ENCODE results near the gene PAFAH1B1. TPM values are rescaled to one million over a fixed set of nuclear protein-coding genes. Genes with fewer than 3 reads are reported as not detected.
"Not testable (repeated sequence)": the region's sequence is repeated elsewhere in the genome, so short reads cannot be mapped to it uniquely, and the experiment has no call there.

Gene PAFAH1B1
- total RNA-seq, 2 experiments from 2014 or later = 170 to 173 TPM

DNA sequence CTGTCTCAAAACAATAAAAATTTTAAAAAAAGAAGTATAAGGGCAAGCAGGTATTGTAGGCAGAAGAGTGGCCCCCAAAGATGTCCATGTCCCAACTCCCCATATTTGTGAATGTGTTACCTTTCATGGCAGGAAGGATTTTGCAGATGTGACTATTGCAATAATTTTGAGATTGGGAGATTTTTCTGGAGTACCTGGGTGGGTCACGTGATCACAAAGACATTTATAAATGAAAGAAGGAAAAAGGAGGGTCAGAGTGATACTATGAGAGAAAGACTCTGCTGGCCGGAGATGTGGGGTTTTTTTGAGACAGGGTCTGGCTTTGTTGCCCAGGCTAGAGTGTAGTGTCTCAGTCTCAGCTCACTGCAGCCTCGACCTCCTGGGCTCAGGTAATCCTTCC, 27.4 kb upstream of the PAFAH1B1 start:
- peaks cover 2% of the 10 kb centered on the region for H3K9me3 Mint-ChIP-seq
- ChIA-PET CTCF (no interaction called here), POLR2A (no interaction called here)
- no peak for DNase-seq
- H3K27me3 Mint-ChIP-seq = peaks cover 3% of the 10 kb centered on the region
- peaks cover 3% of the 10 kb centered on the region for H3K4me1 Mint-ChIP-seq (ENCODE audit: low read depth)
- H3K27ac Mint-ChIP-seq = no peak overlapping the region
- no peaks in the 10 kb centered on the region for H3K36me3 Mint-ChIP-seq
- intact Hi-C loops (cut with micrococcal nuclease) = no loop called here
- H3K4me3 Mint-ChIP-seq = no peak overlapping the region

DNA sequence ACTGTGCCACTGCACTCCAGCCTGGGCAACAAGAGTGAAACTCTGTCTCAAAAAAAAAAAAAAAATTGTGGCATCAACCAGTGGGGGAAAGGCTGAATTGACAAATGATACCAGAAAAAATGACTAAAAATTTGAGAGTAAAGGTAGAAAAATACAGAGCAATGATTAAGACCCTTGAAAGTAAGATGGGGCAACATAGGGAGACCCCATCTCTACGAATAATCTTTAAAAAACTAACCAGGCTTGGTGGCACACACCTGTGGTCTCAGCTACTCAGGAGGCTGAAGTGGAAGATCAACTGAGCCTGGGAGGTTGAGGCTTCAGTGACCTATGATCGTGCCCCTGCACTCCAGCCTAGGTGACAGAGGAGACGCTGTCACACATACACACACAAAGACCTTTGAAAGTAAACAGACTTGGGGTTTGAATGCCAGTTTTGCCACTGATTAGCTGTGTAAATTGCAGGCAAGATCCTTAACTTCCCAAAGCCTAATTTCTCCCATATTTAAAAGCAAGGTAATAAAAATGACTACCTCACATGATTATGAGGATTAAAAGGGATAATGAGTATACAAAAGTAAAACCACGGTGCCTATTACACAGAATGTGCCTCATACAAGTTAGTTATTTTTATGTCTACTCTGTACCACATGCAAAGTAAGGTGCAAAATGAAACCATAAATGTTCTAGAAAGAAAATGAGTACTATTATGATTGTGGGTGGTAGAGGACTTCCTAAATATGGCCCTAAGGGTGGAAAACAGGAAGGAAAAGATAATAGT, 21.7 kb upstream of the PAFAH1B1 start:
- H3K27ac Mint-ChIP-seq = no peak overlapping the region
- H3K36me3 Mint-ChIP-seq = no peaks in the 10 kb centered on the region
- no peaks in the 10 kb centered on the region for H3K9me3 Mint-ChIP-seq
- H3K27me3 Mint-ChIP-seq = no peaks in the 10 kb centered on the region
- intact Hi-C loops (cut with micrococcal nuclease) = no loop called here
- DNase-seq = no peak
- ChIA-PET CTCF (no interaction called here), POLR2A (no interaction called here)
- H3K4me1 Mint-ChIP-seq (ENCODE audit: low read depth) = peaks cover 9% of the 10 kb centered on the region
- no peak overlapping the region for H3K4me3 Mint-ChIP-seq

DNA sequence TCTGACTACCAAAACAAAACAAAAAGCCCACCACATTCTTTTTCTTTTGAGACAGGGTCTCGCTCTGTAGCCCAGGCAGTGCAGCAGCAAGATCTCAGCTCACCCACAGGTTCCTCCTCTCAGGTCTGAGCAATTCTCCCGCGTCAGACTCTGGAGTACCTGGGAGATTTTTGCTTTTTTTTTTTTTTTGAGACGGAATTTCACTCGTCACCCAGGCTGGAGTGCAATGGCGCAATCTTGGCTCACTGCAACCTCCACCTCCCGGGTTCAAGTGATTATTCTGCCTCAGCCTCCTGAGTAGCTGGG, 21.2 kb upstream of the PAFAH1B1 start:
- POLR2A ChIA-PET; H3K4me1 Mint-ChIP-seq (ENCODE audit: low read depth); H3K9me3 Mint-ChIP-seq; CTCF ChIA-PET; DNase-seq; intact Hi-C loops (cut with micrococcal nuclease); H3K27me3 Mint-ChIP-seq; H3K27ac Mint-ChIP-seq; H3K4me3 Mint-ChIP-seq; H3K36me3 Mint-ChIP-seq: not testable (repeated sequence)

DNA sequence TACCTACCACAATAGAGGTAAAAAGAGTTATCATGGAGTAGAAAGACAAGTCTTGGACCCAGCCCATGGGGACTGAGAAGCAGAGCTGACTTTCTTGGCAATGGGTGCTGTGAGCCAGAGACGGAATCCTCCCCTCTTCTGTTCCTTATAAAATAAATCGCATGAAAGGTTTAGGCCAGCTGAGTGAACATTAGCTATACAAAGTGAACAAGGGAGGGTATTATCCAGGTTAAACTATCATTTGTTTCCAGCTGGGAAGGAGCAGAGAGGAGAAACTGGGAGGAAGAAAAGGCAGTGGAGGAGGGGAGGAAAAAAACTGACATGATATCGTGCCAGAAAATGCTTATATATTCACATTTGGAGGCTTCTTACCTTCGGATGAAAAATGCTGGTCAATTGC, 13.3 kb upstream of the PAFAH1B1 start:
- ChIA-PET POLR2A (no interaction called here), CTCF (interaction anchor here (0.8 to 1.0 kb wide), 2 partner anchors 164 kb away, joined by 3 to 6 read pairs; no protein-coding TSS in a partner anchor)
- Mint-ChIP-seq H3K9me3 (no peaks in the 10 kb centered on the region), H3K36me3 (no peaks in the 10 kb centered on the region), H3K27me3 (no peaks in the 10 kb centered on the region), H3K4me1 (ENCODE audit: low read depth) (no peaks in the 10 kb centered on the region), H3K4me3 (no peak overlapping the region), H3K27ac (no peak overlapping the region)
- intact Hi-C loops (cut with micrococcal nuclease) = no loop called here
- no peak for DNase-seq

DNA sequence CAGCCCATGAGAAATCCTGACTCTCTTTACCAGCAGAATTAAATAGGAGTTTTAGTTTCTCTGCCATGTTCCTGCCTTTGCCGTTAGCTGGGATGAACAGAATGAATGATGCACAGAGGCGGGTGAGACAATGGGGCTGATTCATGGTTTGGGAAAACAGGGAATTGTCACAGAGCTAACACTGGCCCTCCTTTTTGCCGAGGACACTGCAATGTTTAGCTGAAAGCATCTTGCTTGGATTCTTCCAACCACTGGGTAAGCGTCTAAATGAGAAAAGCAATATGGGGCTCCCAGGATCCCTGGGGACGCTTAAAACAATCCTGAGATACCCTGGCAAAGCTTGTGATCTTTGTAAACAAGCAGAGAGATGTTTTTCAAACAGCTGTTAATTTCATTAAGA, 12.8 kb upstream of the PAFAH1B1 start:
- intact Hi-C loops (cut with micrococcal nuclease) = no loop called here
- no peaks in the 10 kb centered on the region for H3K4me1 Mint-ChIP-seq (ENCODE audit: low read depth)
- no peak for DNase-seq
- H3K4me3 Mint-ChIP-seq = no peak overlapping the region
- H3K36me3 Mint-ChIP-seq = no peaks in the 10 kb centered on the region
- no peaks in the 10 kb centered on the region for H3K27me3 Mint-ChIP-seq
- no peaks in the 10 kb centered on the region for H3K9me3 Mint-ChIP-seq
- CTCF ChIA-PET = interaction anchor here (1.0 kb wide), 1 partner anchor 165 kb away, joined by 3 read pairs; no protein-coding TSS in a partner anchor
- H3K27ac Mint-ChIP-seq = no peak overlapping the region
- POLR2A ChIA-PET = no interaction called here

DNA sequence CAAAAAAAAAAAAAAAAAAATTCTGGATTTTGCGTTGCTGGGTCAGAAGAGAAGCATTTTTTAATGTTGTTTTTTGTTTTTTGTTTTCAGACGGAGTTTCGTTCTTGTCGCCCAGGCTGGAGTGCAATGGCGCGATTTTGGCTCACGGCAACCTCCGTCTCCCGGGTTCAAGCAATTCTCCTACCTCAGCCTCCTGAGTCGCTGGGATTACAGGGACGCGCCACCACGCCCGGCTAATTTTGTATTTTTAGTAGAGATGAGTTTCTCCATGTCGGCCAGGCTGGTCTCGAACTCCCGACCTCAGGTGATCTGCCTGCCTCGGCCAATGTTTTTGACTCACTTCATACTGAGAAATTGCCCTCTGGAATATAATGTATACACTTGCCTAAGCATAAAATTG, 11.0 kb upstream of the PAFAH1B1 start:
- no peaks in the 10 kb centered on the region for H3K27me3 Mint-ChIP-seq
- no peak overlapping the region for H3K27ac Mint-ChIP-seq
- intact Hi-C loops (cut with micrococcal nuclease) = no loop called here
- no peak for DNase-seq
- ChIA-PET POLR2A (no interaction called here), CTCF (no interaction called here)
- no peaks in the 10 kb centered on the region for H3K9me3 Mint-ChIP-seq
- no peaks in the 10 kb centered on the region for H3K4me1 Mint-ChIP-seq (ENCODE audit: low read depth)
- H3K4me3 Mint-ChIP-seq = no peak overlapping the region
- no peaks in the 10 kb centered on the region for H3K36me3 Mint-ChIP-seq

DNA sequence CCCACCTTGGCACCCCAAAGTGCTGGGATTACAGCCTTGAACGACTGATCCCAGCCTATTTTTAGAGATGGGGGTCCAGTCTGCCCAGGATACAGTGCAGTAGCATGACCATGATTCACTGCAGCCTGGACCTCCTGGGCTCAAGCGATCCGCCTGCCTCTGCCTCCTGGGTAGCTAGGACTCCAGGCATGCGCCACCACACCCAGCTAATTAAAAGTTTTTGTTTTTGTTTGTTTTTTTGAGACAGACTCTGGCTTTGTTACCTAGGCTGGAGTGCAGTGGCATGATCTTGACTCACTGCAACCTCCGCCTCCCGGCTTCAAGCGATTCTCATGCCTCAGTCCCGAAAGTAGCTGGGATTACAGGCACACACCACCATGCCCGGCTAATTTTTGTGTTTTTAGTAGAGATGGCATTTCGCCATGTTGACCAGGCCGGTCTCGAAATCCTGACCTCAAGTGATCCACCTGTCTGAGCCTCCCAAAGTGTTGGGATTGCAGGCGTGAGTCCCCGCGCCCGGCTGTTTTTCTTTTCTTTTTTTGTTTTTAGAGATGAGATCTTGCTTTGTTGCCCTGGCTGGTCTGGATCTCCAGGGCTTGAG, 2.3 kb upstream of the PAFAH1B1 start:
- ChIA-PET CTCF (interaction anchor here (0.7 kb wide), 1 partner anchor 118 kb away, joined by 3 read pairs; no protein-coding TSS in a partner anchor), POLR2A (no interaction called here)
- Mint-ChIP-seq H3K27ac (no peak overlapping the region), H3K9me3 (no peaks in the 10 kb centered on the region), H3K4me1 (ENCODE audit: low read depth) (peaks cover 13% of the 10 kb centered on the region), H3K27me3 (no peaks in the 10 kb centered on the region), H3K4me3 (no peak overlapping the region), H3K36me3 (no peaks in the 10 kb centered on the region)
- no peak for DNase-seq
- intact Hi-C loops (cut with micrococcal nuclease) = loop anchor here (5.0 kb wide), 1 partner anchor 189 kb away; the partner anchor contains the start of gene MNT

DNA sequence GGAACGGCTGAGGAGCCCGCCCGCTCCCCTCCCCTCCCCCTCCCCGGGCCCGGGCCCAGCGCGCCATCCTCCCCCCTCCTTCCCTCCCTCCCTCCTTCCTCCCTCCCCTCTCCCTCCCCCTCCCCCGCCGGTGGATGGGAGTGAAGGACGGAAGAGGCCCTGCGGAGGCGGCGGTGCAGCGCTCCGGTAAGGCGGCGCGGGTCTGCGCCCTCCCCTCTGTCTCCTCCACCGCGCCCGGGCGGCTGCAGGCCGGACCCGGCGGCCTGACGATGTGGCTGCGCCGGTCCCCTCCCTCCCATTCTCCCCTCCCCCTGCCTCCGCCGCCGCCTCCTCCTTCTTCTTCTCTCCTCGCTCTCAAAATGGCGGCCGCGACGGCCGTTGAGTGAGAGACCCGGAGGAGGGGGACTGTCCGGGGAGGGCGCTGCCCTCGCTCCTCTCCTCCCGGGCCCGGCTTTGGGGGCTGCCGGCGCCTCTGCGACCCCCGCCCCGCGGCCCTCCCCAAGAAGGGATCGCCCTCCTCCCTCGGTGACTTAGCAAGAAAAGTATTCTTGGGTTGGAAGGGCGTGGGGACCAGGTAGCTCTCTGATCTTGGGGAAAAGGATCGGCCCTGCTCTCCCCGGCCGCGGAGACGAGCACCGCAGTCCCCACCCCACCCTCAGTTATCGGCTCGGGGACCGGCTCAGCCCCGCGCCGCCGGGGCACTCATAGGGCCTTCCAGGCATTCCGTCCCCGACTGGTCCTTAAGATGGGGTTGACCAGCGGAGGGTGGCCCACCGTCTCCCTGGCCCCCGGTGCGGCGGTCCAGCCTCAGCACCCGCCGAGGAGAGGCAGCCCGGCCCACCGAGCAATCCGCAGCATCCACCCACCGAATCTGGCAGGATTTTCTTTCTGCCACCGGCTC, 617 bp downstream of the PAFAH1B1 start:
- peak; percentile 88 for DNase-seq
- Mint-ChIP-seq H3K27me3 (no peaks in the 10 kb centered on the region), H3K27ac (peak overlapping the region; percentile 83), H3K9me3 (no peaks in the 10 kb centered on the region), H3K4me1 (ENCODE audit: low read depth) (peaks cover 36% of the 10 kb centered on the region), H3K4me3 (peak overlapping the region; percentile 91), H3K36me3 (peaks cover 6% of the 10 kb centered on the region)
- CTCF ChIA-PET = interaction anchor here (0.9 to 2.9 kb wide), 4 partner anchors 26 to 455 kb away, joined by 3 to 13 read pairs (median 6); no protein-coding TSS in a partner anchor
- POLR2A ChIA-PET = interaction anchor here (1.2 to 1.6 kb wide), 4 partner anchors 59 to 200 kb away, joined by 3 to 18 read pairs (median 4); partner anchors contain the start of gene METTL16
- intact Hi-C loops (cut with micrococcal nuclease) = loop anchor here (2.0 to 5.0 kb wide), 3 partner anchors 81 to 192 kb away; partner anchors contain the start of genes METTL16 and MNT

DNA sequence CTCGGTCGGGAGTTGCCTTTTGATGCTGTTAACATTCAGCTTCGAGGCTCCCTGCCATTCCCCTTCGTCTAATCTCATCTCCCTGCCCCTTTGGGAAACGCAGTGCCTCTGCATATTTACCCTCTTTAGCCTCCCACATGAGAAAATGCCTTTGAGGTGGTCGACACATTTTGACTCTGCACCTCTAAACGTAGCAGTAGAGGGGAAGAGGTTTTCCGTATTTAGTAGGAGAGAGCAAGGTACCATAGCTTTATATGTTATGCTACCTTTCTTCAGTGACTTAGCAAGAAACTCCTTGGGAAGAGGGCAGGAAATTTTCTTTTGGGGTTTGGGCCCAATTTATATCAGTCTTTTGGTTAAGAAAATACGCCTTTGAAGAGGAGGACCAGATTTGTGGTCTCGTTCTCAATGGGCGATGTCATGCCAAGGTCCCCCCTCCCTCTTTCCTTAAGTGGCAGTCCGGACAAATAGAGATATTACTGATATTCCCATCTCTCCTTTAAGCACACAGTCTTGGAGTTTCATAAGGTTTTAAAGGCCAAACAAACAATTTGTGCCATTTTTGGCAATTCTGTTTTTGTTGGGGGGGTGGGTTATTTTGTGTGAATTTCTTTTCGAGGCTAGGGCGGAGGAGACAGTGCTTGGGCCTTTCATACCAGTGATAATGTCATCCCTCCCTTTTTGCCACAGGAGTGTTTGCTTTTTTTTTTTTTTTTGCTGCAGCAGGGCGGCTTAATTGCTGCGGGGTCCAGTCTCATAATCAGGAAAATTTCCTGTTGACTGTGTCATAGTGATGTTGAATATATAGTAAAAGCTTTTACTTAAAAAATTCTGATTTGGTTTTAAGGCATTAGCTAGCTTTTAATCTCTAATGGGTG, 1.5 kb downstream of the PAFAH1B1 start:
- Mint-ChIP-seq H3K27me3 (no peaks in the 10 kb centered on the region), H3K36me3 (peaks cover 9% of the 10 kb centered on the region), H3K27ac (peak overlapping the region; percentile 83), H3K4me3 (peak overlapping the region; percentile 91), H3K9me3 (no peaks in the 10 kb centered on the region), H3K4me1 (ENCODE audit: low read depth) (peaks cover 42% of the 10 kb centered on the region)
- no peak for DNase-seq
- POLR2A ChIA-PET = interaction anchor here (0.6 kb wide), 1 partner anchor 1062 kb away, joined by 5 read pairs; no protein-coding TSS in a partner anchor
- intact Hi-C loops (cut with micrococcal nuclease) = loop anchor here (2.0 to 5.0 kb wide), 2 partner anchors 80 to 193 kb away; partner anchors contain the start of gene MNT
- CTCF ChIA-PET = interaction anchor here (2.9 kb wide), 1 partner anchor 179 kb away, joined by 13 read pairs; no protein-coding TSS in a partner anchor

DNA sequence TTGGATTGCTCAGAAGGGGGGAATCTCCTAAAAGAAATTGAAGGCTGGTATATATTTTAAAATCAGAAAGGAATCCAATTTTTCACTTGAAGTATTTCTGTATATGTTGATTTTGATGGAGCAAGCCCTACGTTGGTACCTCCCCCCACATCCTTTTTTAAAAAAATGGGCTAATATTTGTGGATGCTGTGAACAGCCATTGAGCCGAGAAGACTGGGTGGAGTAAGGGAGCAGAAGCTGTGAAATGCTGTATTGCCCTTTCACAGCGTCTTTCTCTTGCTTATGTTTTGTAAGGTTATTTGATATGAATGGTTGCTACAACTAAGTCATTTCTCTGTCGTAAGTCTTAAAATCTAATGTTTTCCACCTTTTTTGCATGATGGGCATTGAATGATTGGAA, 2.3 kb downstream of the PAFAH1B1 start:
- Mint-ChIP-seq H3K27ac (peak overlapping the region; percentile 8), H3K36me3 (peaks cover 9% of the 10 kb centered on the region), H3K4me1 (ENCODE audit: low read depth) (peaks cover 44% of the 10 kb centered on the region), H3K27me3 (no peaks in the 10 kb centered on the region), H3K9me3 (no peaks in the 10 kb centered on the region), H3K4me3 (peak overlapping the region; percentile 91)
- CTCF ChIA-PET = no interaction called here
- intact Hi-C loops (cut with micrococcal nuclease) = loop anchor here (2.0 kb wide), 1 partner anchor 79 kb away; no protein-coding TSS in a partner anchor
- POLR2A ChIA-PET = interaction anchor here (0.6 kb wide), 1 partner anchor 1063 kb away, joined by 5 read pairs; no protein-coding TSS in a partner anchor
- DNase-seq = no peak

DNA sequence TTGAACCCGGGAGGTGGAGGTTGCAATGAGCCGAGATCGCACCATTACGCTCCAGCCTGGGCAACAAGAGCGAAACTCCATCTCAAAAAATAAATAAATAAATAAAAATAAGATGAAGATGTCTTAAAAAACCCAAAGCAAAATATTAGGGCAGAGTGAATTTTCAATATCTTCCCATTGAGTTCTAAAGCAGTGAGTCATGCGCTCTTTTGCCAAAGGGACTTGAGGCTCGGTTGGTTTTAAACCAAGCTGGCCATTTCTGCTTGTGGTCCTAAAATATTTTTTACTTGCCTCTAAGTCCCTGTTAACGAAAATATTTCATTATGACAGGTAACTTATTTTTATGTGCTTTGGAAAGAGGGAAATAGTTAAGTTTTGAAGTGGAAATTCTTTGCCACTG, 4.7 kb downstream of the PAFAH1B1 start:
- no peaks in the 10 kb centered on the region for H3K9me3 Mint-ChIP-seq
- H3K4me1 Mint-ChIP-seq (ENCODE audit: low read depth) = peaks cover 61% of the 10 kb centered on the region
- no peak overlapping the region for H3K27ac Mint-ChIP-seq
- POLR2A ChIA-PET = no interaction called here
- CTCF ChIA-PET = no interaction called here
- H3K4me3 Mint-ChIP-seq = no peak overlapping the region
- no peaks in the 10 kb centered on the region for H3K27me3 Mint-ChIP-seq
- DNase-seq = no peak
- H3K36me3 Mint-ChIP-seq = peaks cover 9% of the 10 kb centered on the region
- intact Hi-C loops (cut with micrococcal nuclease) = no loop called here

Measured in activated CD4-positive, alpha-beta memory T cell treated with anti-CD3 and anti-CD28 coated beads for 36 hours (primary cell).